ENCODE measurements around the gene DDX52. TPM values are rescaled to one million over a fixed set of nuclear protein-coding genes. Genes with fewer than 3 reads are reported as not detected.

Gene DDX52
- total and polyA plus RNA-seq, 2 of the 8 experiments (the other 6 are each of a cell fraction or from before 2014, with no cell fraction given), result 10.0 to 45.9 TPM

- TF ChIP-seq EZH2 (IDR thresholded peaks at IDR 0.05; ENCODE audit: low read depth, low read length, severe bottlenecking) (no peak), POLR2AphosphoS5 (IDR thresholded peaks at IDR 0.05; ENCODE audit: low read depth, low read length) (no peak), SP2 (IDR thresholded peaks at IDR 0.05; ENCODE audit: low read length) (no peak), TAF1 (IDR thresholded peaks at IDR 0.05; ENCODE audit: low read depth, low read length) (no peak), ATF2 (IDR thresholded peaks at IDR 0.05; ENCODE audit: low read length) (no peak), TBP (IDR thresholded peaks at IDR 0.05; ENCODE audit: low read depth, low read length) (no peak), JUN (IDR thresholded peaks at IDR 0.05; ENCODE audit: low read depth, low read length) (no peak), NANOG (IDR thresholded peaks at IDR 0.05; ENCODE audit: insufficient read depth, low read depth, low read length, poor library complexity, severe bottlenecking) (no peak)
Measured at GRCh38 chr17:37605081-37605480, 38.2 kb downstream of the DDX52 start (continued).

All from H1 (cell line).